HG02981 (cell line): ENCODE results near the gene INSC.
"Not testable (repeated sequence)": the region's sequence is repeated elsewhere in the genome, so short reads cannot be mapped to it uniquely, and the experiment has no call there.

Experiments used
- ATAC-seq: cut with Tn5 transposase; IDR thresholded peaks from one replicate; pipeline ENCODE4 v1.9.1; 2021; ENCODE audit warnings: mild to moderate bottlenecking, moderate library complexity; ENCODE audit not compliant: unreplicated experiment

The INSC gene, protein sequence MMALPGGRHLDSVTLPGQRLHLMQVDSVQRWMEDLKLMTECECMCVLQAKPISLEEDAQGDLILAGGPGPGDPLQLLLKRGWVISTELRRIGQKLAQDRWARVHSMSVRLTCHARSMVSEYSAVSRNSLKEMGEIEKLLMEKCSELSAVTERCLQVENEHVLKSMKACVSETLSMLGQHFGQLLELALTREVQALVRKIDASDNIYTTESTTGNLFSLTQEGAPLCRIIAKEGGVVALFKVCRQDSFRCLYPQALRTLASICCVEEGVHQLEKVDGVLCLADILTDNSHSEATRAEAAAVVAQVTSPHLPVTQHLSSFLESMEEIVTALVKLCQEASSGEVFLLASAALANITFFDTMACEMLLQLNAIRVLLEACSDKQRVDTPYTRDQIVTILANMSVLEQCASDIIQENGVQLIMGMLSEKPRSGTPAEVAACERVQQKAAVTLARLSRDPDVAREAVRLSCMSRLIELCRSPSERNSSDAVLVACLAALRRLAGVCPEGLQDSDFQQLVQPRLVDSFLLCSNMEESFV

DNA sequence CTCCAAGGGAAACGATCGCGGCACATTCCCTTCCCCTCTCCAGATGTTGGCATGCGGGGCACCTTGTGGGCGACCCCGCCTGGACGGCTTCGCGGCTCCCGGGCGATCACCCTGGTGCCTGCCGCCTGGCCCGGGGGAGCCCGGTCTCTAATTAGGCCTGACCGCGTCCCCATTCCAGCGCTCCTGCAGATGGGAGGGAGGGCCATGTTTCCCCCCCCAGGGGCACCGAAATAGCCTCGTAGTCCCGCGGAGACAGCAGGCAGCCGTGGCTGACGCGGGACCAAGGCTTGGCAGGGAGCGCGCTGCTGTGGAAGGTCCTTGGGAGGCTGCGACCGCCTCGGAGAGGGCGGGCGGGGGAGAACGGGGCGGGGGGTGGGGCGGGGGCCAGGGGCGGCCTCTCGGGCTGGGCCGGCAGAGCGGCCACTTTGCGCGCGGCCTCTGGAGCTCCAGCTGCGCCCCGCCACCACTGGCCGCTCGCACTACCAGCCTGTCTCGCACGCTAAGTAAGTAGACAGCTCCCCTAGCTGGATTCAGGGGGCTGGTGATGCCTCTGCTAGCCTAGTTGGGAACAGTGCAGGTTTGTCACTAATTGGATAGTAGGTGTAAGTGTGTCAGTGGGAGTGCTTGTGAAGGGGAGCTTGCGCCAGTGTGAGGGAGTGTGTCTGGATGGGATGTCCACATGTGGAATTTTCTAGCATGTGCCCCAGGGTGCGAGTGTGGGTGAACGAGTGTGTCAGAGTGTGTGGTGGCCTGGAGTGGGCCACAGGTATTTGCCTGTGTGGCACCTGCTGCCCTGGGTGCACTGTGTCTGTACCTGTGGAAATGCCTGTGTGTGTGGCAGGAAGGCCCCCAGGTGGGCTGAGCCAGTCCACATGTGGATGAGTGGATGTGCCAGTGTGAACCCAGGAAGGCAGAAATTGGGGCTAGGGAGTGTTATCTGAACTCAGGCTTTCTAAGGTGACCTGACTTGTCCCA, at the start of gene INSC:
TSS of gene INSC (plus strand) at position 423 of the 975 bp plus-strand sequence. CDS start 34,252 bp downstream, outside the sequence.
- ATAC-seq = no peak

DNA sequence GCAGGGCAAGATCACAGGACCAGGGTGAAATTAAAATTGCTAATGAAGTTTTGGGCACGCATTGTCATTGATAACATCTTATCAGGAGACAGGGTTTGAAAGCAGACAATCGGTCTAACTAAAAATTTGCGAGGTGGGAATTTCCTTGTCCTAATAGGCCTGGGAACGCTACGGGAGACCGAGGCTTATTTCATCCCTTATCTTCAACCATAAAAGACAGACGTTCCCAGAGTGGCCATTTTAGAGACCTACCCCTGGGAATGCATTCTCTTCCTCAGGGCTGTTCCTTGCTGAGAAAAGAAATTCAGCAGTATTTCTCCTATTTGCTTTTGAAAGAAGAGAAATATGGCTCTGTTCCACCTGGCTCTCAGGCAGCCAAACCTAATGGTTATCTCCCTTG, 45.0 kb upstream of the INSC start:
- ATAC-seq = not testable (repeated sequence)

DNA sequence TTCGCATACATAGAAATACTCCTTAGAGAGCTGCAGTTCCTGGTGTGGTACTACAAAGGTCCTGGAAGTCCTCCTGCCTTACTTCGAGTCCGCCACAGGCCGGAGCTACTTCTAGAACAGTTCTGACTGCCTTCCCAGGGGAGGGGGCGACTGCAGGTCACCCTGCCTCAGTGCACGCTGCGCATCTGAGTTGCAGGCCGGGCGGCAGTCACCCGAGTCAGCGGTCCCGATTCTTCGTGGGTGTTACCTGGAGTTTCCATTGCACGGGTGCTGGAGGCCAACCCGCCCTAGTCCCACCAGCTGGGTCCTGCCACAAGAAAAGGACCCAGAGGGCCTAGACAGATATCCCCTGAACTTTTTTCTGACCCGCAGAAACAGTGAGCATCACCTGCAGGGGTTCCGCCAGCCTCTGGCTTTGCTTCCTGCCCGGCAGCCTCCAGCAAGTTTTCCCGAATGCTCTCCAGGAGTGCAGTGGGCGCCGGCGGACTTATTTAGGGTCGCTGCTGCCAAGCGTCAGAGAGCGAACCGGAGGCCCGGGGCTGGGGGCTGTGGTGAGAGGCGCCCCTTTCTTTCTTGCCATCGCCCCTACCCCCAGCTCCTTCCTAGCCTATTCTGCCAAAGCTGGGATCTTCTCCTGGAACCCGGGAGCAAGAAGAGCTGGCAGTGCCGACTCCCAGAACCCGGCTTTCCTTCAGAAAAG, 43.0 kb upstream of the INSC start:
- ATAC-seq = no peak

DNA sequence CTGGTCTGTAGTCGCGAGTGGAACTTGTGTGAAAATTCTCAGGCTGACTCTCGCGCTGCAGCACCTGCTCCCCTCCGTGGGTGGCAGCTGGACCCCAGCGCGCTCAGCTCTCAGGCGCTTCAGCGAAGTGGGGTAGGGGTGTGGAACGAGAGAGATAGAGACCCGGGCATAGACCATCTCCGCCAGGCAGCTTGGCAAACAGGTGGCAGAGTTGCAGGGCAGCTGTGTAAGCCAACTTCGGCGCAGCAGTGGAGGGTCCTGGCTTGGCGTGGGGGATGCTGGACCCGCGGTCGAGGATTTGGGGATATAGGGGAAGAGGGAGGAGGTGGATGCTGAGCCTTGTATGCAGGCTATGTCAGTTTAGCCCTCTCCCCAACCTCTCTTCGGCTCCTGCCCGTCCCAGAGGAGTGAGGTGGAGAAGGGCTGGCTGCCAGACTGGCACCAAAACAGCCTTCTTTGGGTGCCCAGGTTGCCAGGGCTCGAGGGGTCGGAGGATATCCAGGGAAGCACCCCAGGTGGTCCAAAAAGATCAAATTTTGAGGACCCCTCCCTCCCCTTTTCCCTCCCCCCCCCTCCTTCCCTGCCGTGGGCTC, 42.1 kb upstream of the INSC start:
- ATAC-seq = no peak

DNA sequence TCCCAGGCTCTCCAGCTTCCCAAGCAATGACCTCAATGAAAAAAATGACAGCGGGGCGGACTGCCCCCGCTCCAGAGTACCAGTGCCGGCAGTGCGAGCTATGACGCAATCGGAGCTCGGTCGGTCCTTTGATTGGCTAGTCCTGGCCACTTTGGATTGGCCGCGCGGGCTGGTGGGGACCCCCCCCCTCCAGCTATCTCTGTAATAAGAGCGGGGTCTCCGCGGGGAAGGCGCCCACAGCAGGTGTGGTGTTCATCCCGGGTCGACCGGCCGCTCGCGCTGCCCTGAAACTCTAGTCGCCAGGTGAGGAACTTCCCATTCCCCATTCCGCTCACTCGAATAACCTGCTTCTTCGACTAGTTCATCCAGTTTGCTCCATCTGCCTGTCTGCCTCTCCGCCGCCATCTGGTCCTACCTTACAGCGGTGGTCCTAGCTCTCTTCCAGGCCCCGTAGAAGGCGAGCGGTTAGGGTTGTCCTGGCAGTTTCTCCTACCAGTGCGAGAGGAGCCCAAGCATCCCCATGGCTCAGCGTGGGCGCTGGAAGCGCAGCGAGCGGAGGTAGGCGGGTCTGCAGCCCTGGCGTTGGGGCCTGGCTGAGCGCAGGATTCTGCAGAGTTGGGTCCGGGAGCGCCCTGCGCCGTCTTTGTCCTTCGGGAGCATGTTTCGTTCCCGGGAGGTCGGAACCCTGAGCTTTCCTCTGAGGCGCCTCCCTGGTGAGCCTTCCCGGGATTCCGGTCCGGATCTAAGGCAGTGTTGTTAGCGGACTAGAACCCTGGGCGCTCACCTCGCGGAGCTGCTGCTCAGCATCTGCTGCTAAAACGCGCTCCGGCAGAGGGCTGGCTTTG, 41.1 kb upstream of the INSC start, which contains the start of gene CALCB:
TSS of gene CALCB (plus strand) at position 233 of the 845 bp plus-strand sequence. CDS start 1,126 bp downstream, outside the sequence.
- ATAC-seq = no peak

DNA sequence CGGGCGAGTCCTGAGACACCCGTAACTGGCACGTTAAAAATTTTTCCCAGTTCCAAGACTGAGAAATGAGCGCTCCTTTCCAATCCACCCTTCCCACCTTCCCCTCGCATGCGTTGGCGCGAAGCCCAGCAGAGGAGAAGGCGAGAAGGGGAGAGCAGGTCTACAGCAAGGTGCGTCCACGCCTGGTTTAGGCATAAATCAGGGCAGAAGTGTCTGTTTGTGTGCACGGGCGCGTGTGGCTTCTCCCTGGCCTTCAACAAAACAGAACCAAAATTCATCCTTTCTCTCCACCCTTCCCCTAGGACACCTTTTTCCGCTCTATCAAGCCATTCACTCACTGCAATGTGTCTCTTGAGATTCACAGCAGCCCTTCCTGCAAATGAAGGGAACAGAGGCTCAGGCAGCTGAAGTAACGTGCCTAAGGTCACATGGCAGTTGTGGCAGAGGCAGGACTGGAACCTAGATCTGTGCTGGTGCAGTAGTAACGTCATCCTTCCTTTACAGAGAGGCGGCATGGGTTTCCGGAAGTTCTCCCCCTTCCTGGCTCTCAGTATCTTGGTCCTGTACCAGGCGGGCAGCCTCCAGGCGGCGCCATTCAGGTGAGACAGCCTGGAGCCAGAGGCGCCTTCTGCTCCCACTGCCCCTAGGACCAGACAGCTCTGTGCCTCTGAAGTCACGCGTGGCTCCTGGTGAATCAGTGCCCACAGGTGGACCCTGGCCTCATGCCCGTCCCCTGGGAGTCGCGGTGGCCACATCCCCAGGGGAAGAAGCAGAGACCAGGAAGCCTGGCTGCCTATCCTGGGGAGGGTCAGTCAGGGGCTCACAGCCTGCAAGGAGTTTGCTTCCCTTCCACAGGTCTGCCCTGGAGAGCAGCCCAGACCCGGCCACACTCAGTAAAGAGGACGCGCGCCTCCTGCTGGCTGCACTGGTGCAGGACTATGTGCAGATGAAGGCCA, 40.2 kb upstream of the INSC start:
- ATAC-seq = peak; percentile 93

DNA sequence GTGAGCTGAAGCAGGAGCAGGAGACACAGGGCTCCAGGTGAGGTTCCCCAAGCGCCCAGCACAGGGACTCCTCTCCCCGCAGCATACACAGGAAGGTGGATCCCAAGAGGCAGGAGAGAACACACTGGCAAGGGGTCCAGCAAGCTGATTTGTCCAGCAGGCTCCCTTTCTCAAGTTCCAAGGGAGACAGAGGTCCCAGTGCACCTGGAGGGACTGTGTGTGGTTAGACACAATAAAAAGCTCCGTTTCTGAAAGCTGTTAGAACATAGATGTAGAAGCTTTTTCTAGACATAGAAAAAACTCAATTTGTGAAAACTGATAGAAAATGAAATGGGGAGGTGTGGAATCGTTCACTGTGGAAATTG, 39.6 kb upstream of the INSC start:
- ATAC-seq = no peak

DNA sequence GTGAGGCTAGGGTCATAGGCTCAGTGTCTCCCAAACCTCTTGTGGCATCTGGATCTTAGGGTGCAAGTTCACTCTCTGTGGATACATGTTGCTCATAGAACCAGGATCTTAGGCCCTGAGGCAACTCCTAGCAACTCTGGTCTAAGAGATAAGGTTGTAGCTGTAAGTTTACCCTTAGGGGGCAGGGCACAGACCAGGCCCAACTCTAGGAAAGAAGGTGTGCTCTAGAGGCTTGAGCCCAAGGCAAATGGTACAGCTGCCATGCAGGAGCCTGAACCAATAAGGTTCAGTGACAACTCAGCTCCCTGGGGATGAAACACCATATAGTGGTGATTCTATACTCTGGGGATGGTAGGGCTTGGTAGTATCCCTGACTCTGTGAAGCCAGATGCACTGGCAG, 23.5 kb upstream of the INSC start:
- no peak for ATAC-seq

DNA sequence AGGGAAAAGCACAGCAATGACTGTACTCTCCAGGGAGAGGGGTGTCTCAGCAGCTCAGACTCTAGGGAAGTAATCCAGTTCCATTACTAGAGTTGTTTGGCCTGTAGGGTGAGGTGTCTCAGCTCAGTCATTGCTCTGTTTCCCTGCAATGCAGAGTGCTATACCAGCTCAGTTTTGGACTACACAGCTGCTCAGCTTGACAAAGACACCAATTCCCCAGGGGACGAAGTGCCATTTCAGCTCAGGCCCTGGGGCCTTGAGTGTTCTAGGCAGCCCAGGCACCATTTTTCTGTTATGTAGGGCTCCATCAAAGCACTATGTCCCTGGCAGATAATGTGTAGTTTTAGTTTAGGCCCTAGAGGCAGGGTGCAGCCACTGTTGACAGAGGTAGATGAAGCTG, 23.1 kb upstream of the INSC start:
- no peak for ATAC-seq

DNA sequence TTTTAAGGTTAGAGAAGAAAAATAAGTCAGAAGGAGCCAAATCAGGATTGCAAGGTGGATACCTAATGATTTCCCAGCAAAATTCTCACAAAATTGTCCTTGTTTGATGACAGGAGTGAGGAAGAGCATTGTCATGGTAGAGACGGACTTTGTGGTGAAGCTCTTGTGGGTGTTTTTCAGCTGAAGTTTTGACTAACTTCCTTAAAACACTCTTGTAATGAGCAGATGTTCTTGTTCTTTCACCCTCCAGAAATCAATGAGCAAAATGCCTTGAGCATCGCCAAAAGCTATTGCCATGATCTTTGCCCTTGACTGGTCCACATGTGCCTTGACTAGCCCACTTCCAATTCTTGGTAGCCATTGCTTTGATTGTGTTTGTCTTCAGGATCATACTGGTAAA, 21.3 kb upstream of the INSC start:
- no peak for ATAC-seq

DNA sequence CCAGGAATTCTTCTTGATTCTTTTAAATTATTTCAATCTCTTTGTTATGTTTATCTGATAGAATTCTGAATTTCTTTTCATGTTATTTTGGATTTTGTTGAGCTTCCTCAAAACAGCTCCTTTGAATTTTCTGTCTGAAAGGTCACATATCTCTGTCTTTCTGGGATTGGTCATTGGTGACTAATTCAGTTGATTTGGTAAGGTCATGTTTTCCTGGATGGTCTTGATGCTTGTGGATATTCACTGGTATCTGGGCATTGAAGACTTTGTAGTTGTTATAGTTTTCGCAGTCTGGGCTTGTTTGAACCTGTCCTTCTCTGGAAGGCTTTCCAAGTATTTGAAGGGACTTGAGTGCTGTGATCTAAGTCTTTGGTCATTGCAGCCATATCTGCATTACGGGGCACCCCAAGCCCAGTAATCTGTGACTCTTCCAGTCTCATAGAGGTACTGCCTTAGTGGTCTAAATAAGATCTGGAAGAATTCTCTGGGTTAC, 18.9 kb upstream of the INSC start:
- ATAC-seq = no peak

DNA sequence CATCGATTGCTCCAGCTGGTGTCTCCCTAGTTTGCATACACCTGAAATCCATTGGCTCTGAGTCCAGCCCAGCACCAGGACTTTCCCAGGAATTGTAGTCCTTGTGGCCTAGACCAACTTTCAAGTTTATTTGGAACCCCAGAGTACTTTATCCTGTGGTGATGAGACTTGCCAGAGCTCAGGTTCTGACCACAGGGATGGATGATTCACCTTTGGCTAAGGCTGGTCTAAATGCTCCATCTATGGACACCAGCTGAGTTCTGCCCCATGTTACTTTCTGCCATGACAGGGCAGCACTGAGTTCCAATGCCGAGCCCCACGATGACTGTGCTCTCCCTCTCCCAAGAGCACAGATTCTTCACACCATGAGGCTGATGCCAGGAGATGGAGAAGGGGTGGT, 17.3 kb upstream of the INSC start:
- no peak for ATAC-seq

DNA sequence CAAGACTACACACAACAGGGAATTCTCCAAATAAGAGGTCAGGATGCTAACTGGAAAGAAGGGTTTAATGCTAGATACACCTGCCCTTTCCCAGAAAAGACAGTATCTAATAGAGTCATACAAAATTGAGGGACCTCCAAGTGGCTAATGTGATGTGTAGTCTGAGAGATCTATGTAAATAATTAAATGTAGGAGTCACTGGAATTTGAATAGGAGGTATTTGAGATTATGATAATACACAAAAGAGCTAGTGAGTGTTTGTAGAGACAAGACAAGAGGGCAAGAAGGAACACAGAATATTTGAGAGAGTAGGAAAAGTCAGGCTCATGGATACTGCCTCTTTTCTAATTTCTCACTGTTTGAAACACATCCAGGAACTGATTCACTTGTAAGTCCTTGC, 15.5 kb upstream of the INSC start:
- no peak for ATAC-seq

DNA sequence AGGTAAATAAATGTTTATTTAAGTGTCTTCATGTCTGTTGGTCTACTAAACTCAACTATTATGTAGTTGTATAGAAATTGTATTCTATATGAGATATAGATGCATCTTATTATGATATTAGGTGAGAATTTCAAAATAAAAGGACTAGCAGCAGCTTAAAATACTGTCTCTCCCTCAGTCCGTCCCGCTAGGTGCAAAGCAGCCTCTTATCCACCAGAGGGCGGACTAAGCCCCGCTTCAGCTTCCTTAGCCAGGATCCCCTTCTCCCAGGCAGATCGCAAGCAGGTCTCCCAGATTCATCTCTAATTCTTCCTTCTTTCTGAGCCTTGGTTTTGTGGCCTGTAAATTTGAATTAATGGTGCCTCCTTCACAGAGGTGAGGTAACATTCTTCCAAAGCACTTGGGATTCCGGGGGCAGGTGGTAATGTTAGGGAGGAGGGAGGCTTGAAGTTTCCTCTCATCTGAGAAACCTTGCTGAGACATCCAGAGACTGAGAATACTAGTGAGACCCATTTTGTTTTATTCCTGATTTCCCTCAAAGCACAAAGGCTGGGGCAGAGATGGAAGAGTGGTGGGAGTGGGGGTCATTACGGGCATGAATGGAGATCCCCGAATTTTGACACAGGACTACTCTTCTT, 13.5 kb upstream of the INSC start:
- ATAC-seq = peak; percentile 85

DNA sequence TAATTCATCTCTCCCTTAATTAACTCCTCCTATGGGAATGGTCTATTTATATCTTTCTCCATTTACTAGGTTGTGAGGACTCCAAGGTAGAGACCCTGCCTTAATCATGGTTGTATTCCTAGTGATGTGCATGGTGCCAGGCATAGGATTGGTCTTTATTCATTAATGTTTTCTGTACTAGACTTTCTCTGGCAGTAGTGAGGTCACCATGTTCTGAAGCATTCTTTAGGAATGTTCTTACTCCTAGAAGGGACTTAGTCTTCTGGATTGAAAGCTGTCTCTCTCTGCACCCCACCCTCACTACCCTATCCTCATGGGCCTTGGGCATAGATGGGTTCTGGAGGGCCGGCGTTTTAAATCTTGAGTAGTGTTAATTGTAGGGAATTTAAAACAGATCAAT, 10.6 kb upstream of the INSC start:
- no peak for ATAC-seq

DNA sequence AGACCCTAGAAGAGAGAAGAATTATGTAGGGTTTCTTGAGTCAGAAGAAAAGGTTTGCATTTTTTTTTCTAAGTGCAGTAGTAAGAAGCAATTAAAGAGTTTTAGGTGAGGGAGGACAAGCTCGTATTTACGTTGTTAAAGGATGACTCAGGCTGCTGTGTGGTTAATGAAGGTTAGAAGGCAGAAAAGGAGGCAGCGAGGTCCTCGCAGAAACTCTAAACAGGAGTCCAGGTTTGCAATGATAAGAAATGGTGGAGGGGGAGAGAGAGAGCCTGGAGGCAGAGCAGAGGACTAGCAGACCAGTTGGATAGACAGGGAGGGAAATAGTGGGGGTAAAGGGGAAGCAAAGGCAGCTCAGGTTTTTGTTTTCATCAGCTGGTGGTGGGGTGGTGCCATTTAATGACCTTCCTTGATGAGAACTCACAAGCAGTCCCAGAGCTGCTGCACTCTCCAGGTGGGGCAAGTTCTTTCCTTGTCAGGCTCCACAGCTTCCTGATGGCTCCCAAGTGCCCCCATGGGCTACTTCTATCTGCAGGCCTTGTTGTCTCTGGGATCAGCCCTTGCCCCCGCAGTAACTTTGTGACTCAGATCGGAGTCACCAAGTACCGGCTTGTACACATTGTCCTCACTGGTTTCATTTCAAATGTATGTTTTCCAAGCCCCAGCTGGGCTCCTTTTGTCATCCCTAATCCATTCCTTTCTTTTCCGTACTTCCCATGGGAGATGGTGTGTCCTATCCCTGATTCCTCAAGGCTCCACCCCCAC, 8.3 kb upstream of the INSC start:
- ATAC-seq = no peak
